DND-41 (cell line): Measurements from ENCODE around the gene UBE2N.

Experiments
- ATAC-seq: fragments of 200-7000 bp; cut with Tn5 transposase; 3 replicates; pipeline ENCODE4 v1.9.1; 2021; ENCODE audit warnings: low read depth; ENCODE audit not compliant: insufficient read depth
- DNase-seq: peaks from one replicate; pipeline ENCODE4 v3.0.0-alpha.2; 2020
- H2AFZ ChIP-seq: 2 replicates; pipeline ENCODE4 v1.6.0; 2012; ENCODE audit warnings: low read depth, low read length
- H3K27ac ChIP-seq: 2 replicates; pipeline ENCODE4 v1.5.1; 2012; ENCODE audit warnings: low read length, inconsistent platforms
- H3K27me3 ChIP-seq: fragments of 200-600 bp; sonication (generic); 2 replicates; pipeline ENCODE4 v1.6.0; 2012; ENCODE audit warnings: low read length, mild to moderate bottlenecking, inconsistent platforms; ENCODE audit not compliant: insufficient read depth, poor library complexity
- H3K36me3 ChIP-seq: 2 replicates; pipeline ENCODE4 v1.5.1; 2012; ENCODE audit warnings: low read length, inconsistent platforms; ENCODE audit not compliant: insufficient read depth
- H3K4me1 ChIP-seq: 2 replicates; pipeline ENCODE4 v1.5.1; 2012; ENCODE audit warnings: mild to moderate bottlenecking, low read length; ENCODE audit not compliant: insufficient read depth
- H3K4me2 ChIP-seq: 2 replicates; pipeline ENCODE4 v1.6.0; 2012; ENCODE audit warnings: mild to moderate bottlenecking, moderate library complexity, low read length, inconsistent platforms; ENCODE audit not compliant: insufficient read depth
- H3K4me3 ChIP-seq, 2 experiments: fragments of 200-600 bp in 1 of 2; shearing (Covaris generic) in 1 of 2; 2 replicates each; pipeline ENCODE4 v1.5.1; 2012 to 2016; ENCODE audit warnings: inconsistent platforms in 2 of 2, low read length in 2 of 2, mild to moderate bottlenecking in 2 of 2, low read depth in 1 of 2, moderate library complexity in 1 of 2
- H3K79me2 ChIP-seq: 2 replicates; pipeline ENCODE4 v1.6.0; 2012; ENCODE audit warnings: low read length, inconsistent platforms; ENCODE audit not compliant: insufficient read depth
- H3K9ac ChIP-seq: 2 replicates; pipeline ENCODE4 v1.6.0; 2012; ENCODE audit warnings: low read depth, mild to moderate bottlenecking, inconsistent platforms, low read length, moderate library complexity
- H3K9me3 ChIP-seq: 2 replicates; pipeline ENCODE4 v1.5.1; 2012; ENCODE audit warnings: low read length, moderate library complexity, mild to moderate bottlenecking, inconsistent platforms; ENCODE audit not compliant: insufficient read depth, severe bottlenecking
- H4K20me1 ChIP-seq: 2 replicates; pipeline ENCODE4 v1.6.0; 2012; ENCODE audit warnings: low read length; ENCODE audit not compliant: insufficient read depth
- EZH2 ChIP-seq: IDR thresholded peaks from 3 replicates; pipeline ENCODE4 v1.6.1; 2012; ENCODE audit warnings: borderline replicate concordance, low read depth, mild to moderate bottlenecking, moderate library complexity, low read length, inconsistent platforms; ENCODE audit not compliant: severe bottlenecking
- TF ChIP-seq, protein P1 (sequence below): IDR thresholded peaks from 2 replicates; pipeline ENCODE4 v1.5.1; 2012; ENCODE audit warnings: borderline replicate concordance, low read length, moderate library complexity, mild to moderate bottlenecking; ENCODE audit not compliant: poor library complexity, severe bottlenecking; ENCODE audit errors: extremely low read depth

UBE2N gene

DNA sequence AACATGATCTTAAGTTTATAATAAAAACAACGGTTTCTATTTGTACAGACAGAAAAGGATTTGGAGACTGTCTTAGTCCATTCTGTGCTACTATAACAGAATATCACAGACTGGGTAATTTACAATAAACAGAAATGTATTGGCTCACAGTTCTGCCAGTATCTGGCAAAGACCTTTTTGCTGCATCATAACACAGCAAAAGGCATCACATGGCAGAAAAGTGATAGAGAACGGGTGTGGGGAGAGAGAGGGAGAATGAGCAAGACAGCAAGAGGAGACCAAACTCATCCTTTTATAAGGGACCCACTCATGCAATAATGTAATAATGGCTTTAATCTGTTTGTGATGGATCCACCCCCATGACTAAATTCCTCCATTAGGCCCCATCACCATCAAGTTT is 81.1 kb downstream of the UBE2N start:
- Histone ChIP-seq H3K79me2 (no peaks in the 10 kb centered on the region), H3K4me1 (peaks cover 37% of the 10 kb centered on the region), H3K9ac (no peak overlapping the region), H3K9me3 (no peaks in the 10 kb centered on the region), H3K27me3 (no peaks in the 10 kb centered on the region), H2AFZ (no peak overlapping the region), H3K4me3 (no peak overlapping the region), H3K36me3 (no peaks in the 10 kb centered on the region), H3K27ac (no peak overlapping the region), H3K4me2 (no peak overlapping the region), H4K20me1 (no peaks in the 10 kb centered on the region)
- no peak for DNase-seq
- TF ChIP-seq, protein P1, sequence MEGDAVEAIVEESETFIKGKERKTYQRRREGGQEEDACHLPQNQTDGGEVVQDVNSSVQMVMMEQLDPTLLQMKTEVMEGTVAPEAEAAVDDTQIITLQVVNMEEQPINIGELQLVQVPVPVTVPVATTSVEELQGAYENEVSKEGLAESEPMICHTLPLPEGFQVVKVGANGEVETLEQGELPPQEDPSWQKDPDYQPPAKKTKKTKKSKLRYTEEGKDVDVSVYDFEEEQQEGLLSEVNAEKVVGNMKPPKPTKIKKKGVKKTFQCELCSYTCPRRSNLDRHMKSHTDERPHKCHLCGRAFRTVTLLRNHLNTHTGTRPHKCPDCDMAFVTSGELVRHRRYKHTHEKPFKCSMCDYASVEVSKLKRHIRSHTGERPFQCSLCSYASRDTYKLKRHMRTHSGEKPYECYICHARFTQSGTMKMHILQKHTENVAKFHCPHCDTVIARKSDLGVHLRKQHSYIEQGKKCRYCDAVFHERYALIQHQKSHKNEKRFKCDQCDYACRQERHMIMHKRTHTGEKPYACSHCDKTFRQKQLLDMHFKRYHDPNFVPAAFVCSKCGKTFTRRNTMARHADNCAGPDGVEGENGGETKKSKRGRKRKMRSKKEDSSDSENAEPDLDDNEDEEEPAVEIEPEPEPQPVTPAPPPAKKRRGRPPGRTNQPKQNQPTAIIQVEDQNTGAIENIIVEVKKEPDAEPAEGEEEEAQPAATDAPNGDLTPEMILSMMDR = no peak
- no peak for ATAC-seq

DNA sequence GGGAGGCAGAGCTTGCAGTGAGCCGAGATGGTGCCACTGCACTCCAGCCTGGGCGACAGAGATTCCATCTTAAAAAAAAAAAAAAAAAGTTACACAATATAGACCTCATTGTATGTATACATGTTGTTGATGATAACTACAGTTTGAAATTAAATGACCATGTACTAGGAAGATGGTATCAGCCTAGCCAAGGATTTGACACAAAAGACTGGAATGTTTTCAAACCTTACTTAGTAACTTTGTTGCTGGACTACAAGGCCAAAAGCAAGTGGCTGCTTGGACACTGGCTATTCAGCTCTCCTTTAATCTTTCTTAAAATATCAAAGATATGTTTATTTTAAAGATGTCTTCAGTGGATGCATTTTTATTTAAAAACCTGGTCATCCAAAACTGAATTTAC is 82.9 kb downstream of the UBE2N start:
- H2AFZ ChIP-seq = no peak overlapping the region

GRCh38 chr12:93358058-93358457 is 83.7 kb downstream of the UBE2N start:
- no peak for ATAC-seq
- no peaks in the 10 kb centered on the region for H3K9me3 ChIP-seq
- no peak overlapping the region for H2AFZ ChIP-seq

More for the DNA sequence above, 82.9 kb downstream of the UBE2N start:
- Histone ChIP-seq H3K4me1 (peaks cover 19% of the 10 kb centered on the region), H3K27me3 (no peaks in the 10 kb centered on the region), H3K36me3 (no peaks in the 10 kb centered on the region), H3K79me2 (no peaks in the 10 kb centered on the region), H3K27ac (no peak overlapping the region), H4K20me1 (no peaks in the 10 kb centered on the region), H3K9me3 (no peaks in the 10 kb centered on the region), H3K9ac (no peak overlapping the region), H3K4me3 (no peak overlapping the region), H3K4me2 (no peak overlapping the region)
- no peak for TF ChIP-seq EZH2
- TF ChIP-seq, protein P1 = no peak
- DNase-seq = no peak
- ATAC-seq = no peak

More at GRCh38 chr12:93358058-93358457, 83.7 kb downstream of the UBE2N start:
- Histone ChIP-seq H3K79me2 (no peaks in the 10 kb centered on the region), H3K4me1 (peaks cover 12% of the 10 kb centered on the region), H3K36me3 (no peaks in the 10 kb centered on the region), H3K27me3 (no peaks in the 10 kb centered on the region), H3K9ac (no peak overlapping the region), H4K20me1 (no peaks in the 10 kb centered on the region), H3K27ac (no peak overlapping the region), H3K4me3 (no peak overlapping the region), H3K4me2 (no peak overlapping the region)
- no peak for DNase-seq
- TF ChIP-seq, protein P1 = no peak
- no peak for TF ChIP-seq EZH2
